Keratinocyte (primary cell): ENCODE results near the gene MRPL16. TPM values are rescaled to one million over a fixed set of nuclear protein-coding genes. Genes with fewer than 3 reads are reported as not detected.

ENCODE experiments used
- DNase-seq: peaks from one replicate; pipeline ENCODE4 v3.0.0-alpha.2; 2011; ENCODE audit warnings: low read depth, missing footprints, low spot score
- FAIRE-seq: peaks from 2 replicates; lab custom pipeline; 2011; peaks lifted over from hg19 to GRCh38; lab: Jason Lieb, UNC
- H2AFZ ChIP-seq: 2 replicates; pipeline ENCODE4 v1.6.0; 2012; ENCODE audit warnings: low read length, control low read depth, inconsistent platforms; ENCODE audit not compliant: control insufficient read depth
- H3K27ac ChIP-seq: 2 replicates; pipeline ENCODE4 v1.5.1; 2011; ENCODE audit warnings: low read length; ENCODE audit not compliant: control insufficient read depth, insufficient read depth
- H3K27me3 ChIP-seq: 3 replicates; pipeline ENCODE4 v1.6.0; 2011; ENCODE audit warnings: low read length; ENCODE audit not compliant: control insufficient read depth, insufficient read depth; ENCODE audit errors: extremely low read depth
- H3K36me3 ChIP-seq, 2 experiments: 2 replicates in 1 of 2; 3 replicates in 1 of 2; pipeline ENCODE4 v1.5.1; 2011; ENCODE audit warnings: low read length in 2 of 2, mild to moderate bottlenecking in 1 of 2; ENCODE audit not compliant: control insufficient read depth in 2 of 2, insufficient read depth in 2 of 2; ENCODE audit errors: extremely low read depth in 1 of 2
- H3K4me1 ChIP-seq: 3 replicates; pipeline ENCODE4 v1.5.1; 2011; ENCODE audit warnings: low read length; ENCODE audit not compliant: control insufficient read depth, insufficient read depth; ENCODE audit errors: extremely low read depth
- H3K4me2 ChIP-seq: 3 replicates; pipeline ENCODE4 v1.6.0; 2011; ENCODE audit warnings: low read depth, low read length; ENCODE audit not compliant: control insufficient read depth, insufficient read depth; ENCODE audit errors: extremely low read depth
- H3K4me3 ChIP-seq, 3 experiments: fragments of 200-600 bp in 1 of 3; sonication (generic) in 1 of 3; 2 replicates in 2 of 3; 3 replicates in 1 of 3; pipeline ENCODE4 v1.5.1; 2011 to 2016; ENCODE audit warnings: low read length in 3 of 3, mild to moderate bottlenecking in 3 of 3, control low read depth in 2 of 3, inconsistent platforms in 1 of 3, low read depth in 1 of 3, mixed read lengths in 1 of 3, mixed run types in 1 of 3, moderate library complexity in 1 of 3; ENCODE audit not compliant: control insufficient read depth in 2 of 3, insufficient read depth in 2 of 3; ENCODE audit errors: extremely low read depth in 1 of 3
- H3K79me2 ChIP-seq: 2 replicates; pipeline ENCODE4 v1.6.0; 2012; ENCODE audit warnings: low read length; ENCODE audit not compliant: control insufficient read depth, insufficient read depth
- H3K9ac ChIP-seq: 3 replicates; pipeline ENCODE4 v1.6.0; 2011; ENCODE audit warnings: low read length; ENCODE audit not compliant: control insufficient read depth, insufficient read depth; ENCODE audit errors: extremely low read depth
- H3K9me1 ChIP-seq: 3 replicates; pipeline ENCODE4 v1.6.0; 2011; ENCODE audit warnings: low read length; ENCODE audit not compliant: control insufficient read depth, insufficient read depth; ENCODE audit errors: extremely low read depth
- H3K9me3 ChIP-seq: 2 replicates; pipeline ENCODE4 v1.5.1; 2012; ENCODE audit warnings: low read depth, low read length; ENCODE audit not compliant: control insufficient read depth
- H4K20me1 ChIP-seq: 3 replicates; pipeline ENCODE4 v1.6.0; 2011; ENCODE audit warnings: low read length; ENCODE audit not compliant: control insufficient read depth, insufficient read depth; ENCODE audit errors: extremely low read depth
- CTCF ChIP-seq, 3 experiments: IDR thresholded peaks in 1 of 3; conservative IDR thresholded peaks in 1 of 3; optimal IDR thresholded peaks in 1 of 3; 2 replicates in 2 of 3; 3 replicates in 1 of 3; pipeline versions ENCODE3 to v1.5.1; 2011; ENCODE audit warnings: low read length in 3 of 3, mild to moderate bottlenecking in 3 of 3, moderate library complexity in 2 of 3, control low read depth in 1 of 3, inconsistent platforms in 1 of 3; ENCODE audit not compliant: insufficient read depth in 2 of 3; ENCODE audit errors: extremely low read depth in 1 of 3
- EZH2 ChIP-seq: IDR thresholded peaks from one replicate; pipeline ENCODE4 v1.6.1; 2012; ENCODE audit warnings: inconsistent platforms, mild to moderate bottlenecking, low read length, moderate library complexity
- dilution Hi-C: fragments of 300-500 bp; cut with MboI; formaldehyde crosslinking; loops from one replicate; pipeline ENCODE4 v1.7.0; 2020; ENCODE audit warnings: low sequenced_read_pairs; ENCODE audit not compliant: extremely low pct_ligation_motif_present
- polyA plus RNA-seq, 5 experiments: library from polyadenylated mRNA; depleted of rRNA in 3 of 5; stranded (reverse) in 3 of 5; stranded (forward) in 1 of 5; unstranded in 1 of 5; fragments of >200 nt; gene quantifications; 1 replicate in 1 of 5; 2 replicates in 3 of 5; 3 replicates in 1 of 5; pipeline versions ENCODE4 v1.2.1 to v1.2.3, GENCODE V29; 2011 to 2012; ENCODE audit warnings: missing spikeins in 2 of 5, low read depth in 1 of 5, low replicate concordance in 1 of 5

Gene MRPL16
- polyA plus RNA-seq, 1 donor (not counting 4 experiments of a cell fraction or from before 2014, with no cell fraction given), result 72.1 TPM

- peaks cover 12% of the 10 kb centered on the region for H3K79me2 ChIP-seq
- DNase-seq (no peak), FAIRE-seq (no peak)
- H4K20me1 ChIP-seq, result no peaks in the 10 kb centered on the region
- no peak overlapping the region for H3K4me2 ChIP-seq
- TF ChIP-seq EZH2 (no peak), CTCF (optimal IDR thresholded peaks at IDR 0.05 in 1 of 3, IDR thresholded peaks at IDR 0.05 in 1 of 3, conservative IDR thresholded peaks at IDR 0.05 in 1 of 3; ENCODE audit: extremely low read depth in 1 of 3, insufficient read depth in 2 of 3, low read length in 3 of 3) (no peak)
- H3K36me3 ChIP-seq, result peaks cover 0 to 5% of the 10 kb centered on the region in 2 experiments
- no peaks in the 10 kb centered on the region for H3K9me1 ChIP-seq
- H3K9ac ChIP-seq, result no peak overlapping the region
- no peaks in the 10 kb centered on the region for H3K9me3 ChIP-seq
- no peak overlapping the region for H3K27ac ChIP-seq
- H3K4me1 ChIP-seq, result peaks cover 14% of the 10 kb centered on the region
- H3K27me3 ChIP-seq, result no peaks in the 10 kb centered on the region
- no peak overlapping the region for H3K4me3 ChIP-seq
- H2AFZ ChIP-seq, result no peak overlapping the region
- dilution Hi-C loops, result no loop called here
Observed at GRCh38 chr11:59813364-59813763, 2.8 kb upstream of the MRPL16 start.

GRCh38 chr11:59812220-59812619, 1.6 kb upstream of the MRPL16 start:
- Histone ChIP-seq H3K36me3 (peaks cover 0 to 10% of the 10 kb centered on the region in 2 experiments), H3K9me3 (no peaks in the 10 kb centered on the region), H3K4me1 (peaks cover 14% of the 10 kb centered on the region), H4K20me1 (no peaks in the 10 kb centered on the region), H2AFZ (no peak overlapping the region), H3K9me1 (no peaks in the 10 kb centered on the region), H3K4me3 (no peak overlapping the region), H3K79me2 (peaks cover 12% of the 10 kb centered on the region), H3K9ac (no peak overlapping the region), H3K27ac (no peak overlapping the region), H3K27me3 (no peaks in the 10 kb centered on the region), H3K4me2 (no peak overlapping the region)
- DNase-seq, result no peak
- no peak for TF ChIP-seq EZH2
- TF ChIP-seq CTCF (optimal IDR thresholded peaks at IDR 0.05 in 1 of 3, IDR thresholded peaks at IDR 0.05 in 1 of 3, conservative IDR thresholded peaks at IDR 0.05 in 1 of 3; ENCODE audit: extremely low read depth in 1 of 3, insufficient read depth in 2 of 3, low read length in 3 of 3), result no peak
- FAIRE-seq, result no peak
- dilution Hi-C loops, result no loop called here
